ENCODE measurements around the gene GAS2L3. TPM values are rescaled to one million over a fixed set of nuclear protein-coding genes. Genes with fewer than 3 reads are reported as not detected.

GAS2L3 gene
- total RNA-seq, 1 donor from 2014 or later: 17.5 TPM

- no peak for DNase-seq (ENCODE audit: low spot score in 2 of 2, unreplicated experiment in 2 of 2)
- Mint-ChIP-seq H3K27ac (no peak overlapping the region), H3K36me3 (no peaks in the 10 kb centered on the region), H3K9me3 (peaks cover 16% of the 10 kb centered on the region), H3K4me1 (no peaks in the 10 kb centered on the region), H3K27me3 (ENCODE audit: low read depth) (peaks cover 2% of the 10 kb centered on the region), H3K4me3 (no peak overlapping the region)
- TF ChIP-seq, protein P1, sequence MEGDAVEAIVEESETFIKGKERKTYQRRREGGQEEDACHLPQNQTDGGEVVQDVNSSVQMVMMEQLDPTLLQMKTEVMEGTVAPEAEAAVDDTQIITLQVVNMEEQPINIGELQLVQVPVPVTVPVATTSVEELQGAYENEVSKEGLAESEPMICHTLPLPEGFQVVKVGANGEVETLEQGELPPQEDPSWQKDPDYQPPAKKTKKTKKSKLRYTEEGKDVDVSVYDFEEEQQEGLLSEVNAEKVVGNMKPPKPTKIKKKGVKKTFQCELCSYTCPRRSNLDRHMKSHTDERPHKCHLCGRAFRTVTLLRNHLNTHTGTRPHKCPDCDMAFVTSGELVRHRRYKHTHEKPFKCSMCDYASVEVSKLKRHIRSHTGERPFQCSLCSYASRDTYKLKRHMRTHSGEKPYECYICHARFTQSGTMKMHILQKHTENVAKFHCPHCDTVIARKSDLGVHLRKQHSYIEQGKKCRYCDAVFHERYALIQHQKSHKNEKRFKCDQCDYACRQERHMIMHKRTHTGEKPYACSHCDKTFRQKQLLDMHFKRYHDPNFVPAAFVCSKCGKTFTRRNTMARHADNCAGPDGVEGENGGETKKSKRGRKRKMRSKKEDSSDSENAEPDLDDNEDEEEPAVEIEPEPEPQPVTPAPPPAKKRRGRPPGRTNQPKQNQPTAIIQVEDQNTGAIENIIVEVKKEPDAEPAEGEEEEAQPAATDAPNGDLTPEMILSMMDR (IDR thresholded peaks at IDR 0.05; ENCODE audit: unreplicated experiment): no peak
These were observed 83.4 kb downstream of the GAS2L3 start for GRCh38 chr12:100656856-100657255.

- Mint-ChIP-seq H3K36me3 (no peaks in the 10 kb centered on the region), H3K4me1 (no peaks in the 10 kb centered on the region), H3K9me3 (peaks cover 16% of the 10 kb centered on the region), H3K27me3 (ENCODE audit: low read depth) (peaks cover 2% of the 10 kb centered on the region), H3K4me3 (no peak overlapping the region), H3K27ac (no peak overlapping the region)
- TF ChIP-seq, protein P1 (IDR thresholded peaks at IDR 0.05; ENCODE audit: unreplicated experiment): no peak
- no peak for DNase-seq (ENCODE audit: low spot score in 2 of 2, unreplicated experiment in 2 of 2)
These were observed 87.9 kb downstream of the GAS2L3 start for GRCh38 chr12:100661300-100661951.

- H3K27me3 Mint-ChIP-seq (ENCODE audit: low read depth): no peaks in the 10 kb centered on the region
- DNase-seq (ENCODE audit: low spot score in 2 of 2, unreplicated experiment in 2 of 2): no peak
- H3K36me3 Mint-ChIP-seq: no peaks in the 10 kb centered on the region
- peaks cover 2% of the 10 kb centered on the region for H3K4me1 Mint-ChIP-seq
- TF ChIP-seq, protein P1 (IDR thresholded peaks at IDR 0.05; ENCODE audit: unreplicated experiment): no peak
- no peak overlapping the region for H3K27ac Mint-ChIP-seq
- no peaks in the 10 kb centered on the region for H3K9me3 Mint-ChIP-seq
- H3K4me3 Mint-ChIP-seq: no peak overlapping the region
These were observed 93.1 kb downstream of the GAS2L3 start for GRCh38 chr12:100666588-100666987.

DNA sequence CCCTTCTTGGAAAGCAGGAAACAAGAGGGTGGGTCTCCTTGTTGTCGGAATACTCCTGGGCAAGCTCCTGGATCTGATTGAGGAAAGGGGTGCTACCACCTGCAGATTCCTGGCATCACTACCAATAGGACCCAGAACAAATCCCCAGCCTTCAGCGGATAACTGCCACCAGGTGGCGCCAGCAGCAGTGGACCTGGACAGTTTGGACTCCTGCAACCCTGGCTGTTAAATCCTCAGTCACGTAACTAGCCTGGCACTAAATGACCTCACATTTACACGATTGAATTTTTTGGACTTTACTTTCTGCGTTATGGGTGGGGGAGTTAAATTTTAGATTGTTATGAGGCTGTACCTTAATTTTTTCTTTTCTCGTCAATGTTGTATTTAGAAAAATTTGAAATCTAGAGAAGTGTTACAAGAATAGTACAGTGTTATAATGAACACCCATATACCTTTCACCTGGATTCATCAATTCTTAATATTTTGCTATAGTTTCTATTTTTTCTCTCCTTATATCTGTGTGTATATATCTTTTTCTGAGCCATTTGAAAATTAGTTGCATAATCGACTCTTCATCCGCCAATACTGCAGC, 95.6 kb downstream of the GAS2L3 start:
- Mint-ChIP-seq H3K4me1 (peaks cover 2% of the 10 kb centered on the region), H3K4me3 (no peak overlapping the region), H3K36me3 (no peaks in the 10 kb centered on the region), H3K27ac (no peak overlapping the region), H3K9me3 (no peaks in the 10 kb centered on the region), H3K27me3 (ENCODE audit: low read depth) (no peaks in the 10 kb centered on the region)
- DNase-seq (ENCODE audit: low spot score in 2 of 2, unreplicated experiment in 2 of 2): peak; percentile 53 to 81
- TF ChIP-seq, protein P1 (IDR thresholded peaks at IDR 0.05; ENCODE audit: unreplicated experiment): peak; percentile 83

GRCh38 chr12:100669922-100670321, 96.4 kb downstream of the GAS2L3 start:
- Mint-ChIP-seq H3K36me3 (no peaks in the 10 kb centered on the region), H3K27ac (no peak overlapping the region), H3K9me3 (no peaks in the 10 kb centered on the region), H3K4me3 (no peak overlapping the region), H3K4me1 (peaks cover 8% of the 10 kb centered on the region), H3K27me3 (ENCODE audit: low read depth) (no peaks in the 10 kb centered on the region)
- no peak for DNase-seq (ENCODE audit: low spot score in 2 of 2, unreplicated experiment in 2 of 2)
- TF ChIP-seq, protein P1 (IDR thresholded peaks at IDR 0.05; ENCODE audit: unreplicated experiment): no peak

Data from mesothelial cell of epicardium (in vitro differentiated cells).